Breast epithelium (tissue), 3 donors: ENCODE data around the gene C11orf52.

ENCODE experiments used
- POLR2A ChIP-seq: fragments of 450-650 bp; IDR thresholded peaks from one replicate; pipeline ENCODE4 v1.6.1; 2016; ENCODE audit warnings: antibody characterized with exemption, mild to moderate bottlenecking, moderate library complexity
- TF ChIP-seq, protein P1 (sequence below), 3 donors: fragments of 450-650 bp; IDR thresholded peaks; one replicate each; pipeline ENCODE4 v1.5.1; 2016 to 2017; ENCODE audit warnings: antibody characterized with exemption in 3 of 3, mild to moderate bottlenecking in 3 of 3, moderate library complexity in 3 of 3

- TF ChIP-seq POLR2A = no peak
- TF ChIP-seq, protein P1, sequence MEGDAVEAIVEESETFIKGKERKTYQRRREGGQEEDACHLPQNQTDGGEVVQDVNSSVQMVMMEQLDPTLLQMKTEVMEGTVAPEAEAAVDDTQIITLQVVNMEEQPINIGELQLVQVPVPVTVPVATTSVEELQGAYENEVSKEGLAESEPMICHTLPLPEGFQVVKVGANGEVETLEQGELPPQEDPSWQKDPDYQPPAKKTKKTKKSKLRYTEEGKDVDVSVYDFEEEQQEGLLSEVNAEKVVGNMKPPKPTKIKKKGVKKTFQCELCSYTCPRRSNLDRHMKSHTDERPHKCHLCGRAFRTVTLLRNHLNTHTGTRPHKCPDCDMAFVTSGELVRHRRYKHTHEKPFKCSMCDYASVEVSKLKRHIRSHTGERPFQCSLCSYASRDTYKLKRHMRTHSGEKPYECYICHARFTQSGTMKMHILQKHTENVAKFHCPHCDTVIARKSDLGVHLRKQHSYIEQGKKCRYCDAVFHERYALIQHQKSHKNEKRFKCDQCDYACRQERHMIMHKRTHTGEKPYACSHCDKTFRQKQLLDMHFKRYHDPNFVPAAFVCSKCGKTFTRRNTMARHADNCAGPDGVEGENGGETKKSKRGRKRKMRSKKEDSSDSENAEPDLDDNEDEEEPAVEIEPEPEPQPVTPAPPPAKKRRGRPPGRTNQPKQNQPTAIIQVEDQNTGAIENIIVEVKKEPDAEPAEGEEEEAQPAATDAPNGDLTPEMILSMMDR (IDR thresholded peaks at IDR 0.05) = no peak
Observed at GRCh38 chr11:111942829-111943228, 24.1 kb downstream of the C11orf52 start.
